M059J (cell line): ENCODE results near the gene C1orf50. TPM values are rescaled to one million over a fixed set of nuclear protein-coding genes. Genes with fewer than 3 reads are reported as not detected.
"Not testable (repeated sequence)": the region's sequence is repeated elsewhere in the genome, so short reads cannot be mapped to it uniquely, and the experiment has no call there.

Source experiments
- DNase-seq: peaks from one replicate; pipeline ENCODE4 v3.0.0-alpha.2; 2012; ENCODE audit warnings: low read depth
- total RNA-seq: library from RNA; depleted of rRNA; stranded (reverse); fragments of >200 nt; shearing (Covaris generic); gene quantifications from 2 replicates; pipeline ENCODE4 v1.2.3, GENCODE V29; 2014; rRNA removed

Gene C1orf50
- total RNA-seq: 8.5 and 9.6 TPM in 2 replicates

- peak; percentile 99 for DNase-seq
Measured at GRCh38 chr1:42766741-42767509, at the start of gene C1orf50, which contains the start of gene P3H1. TSS of gene C1orf50 (plus strand) at chr1:42767249. CDS start at chr1:42767312, 63 bp downstream. TSS of gene P3H1 (minus strand) at chr1:42767028. CDS start at chr1:42766971, 57 bp downstream.

DNA sequence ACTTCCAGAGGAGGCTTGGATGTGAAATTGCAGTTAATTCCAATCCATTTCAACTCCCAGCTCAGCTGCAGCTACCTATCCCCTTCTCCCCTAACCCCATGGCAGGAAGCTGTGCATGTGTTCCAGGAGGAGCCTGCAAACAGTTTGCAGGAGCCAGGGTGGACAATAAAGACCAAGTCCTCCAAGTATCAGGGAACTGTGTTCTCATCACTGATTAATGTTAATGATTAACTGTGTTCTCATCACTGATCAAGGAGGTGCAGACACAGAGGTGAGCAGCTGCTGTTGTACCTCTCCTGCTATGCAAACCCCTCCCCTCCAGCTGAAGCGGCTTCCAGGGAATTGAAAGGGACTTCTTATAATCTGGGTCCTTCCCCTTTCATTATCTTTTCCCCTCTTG, 46.2 kb upstream of the C1orf50 start:
- DNase-seq: no peak

DNA sequence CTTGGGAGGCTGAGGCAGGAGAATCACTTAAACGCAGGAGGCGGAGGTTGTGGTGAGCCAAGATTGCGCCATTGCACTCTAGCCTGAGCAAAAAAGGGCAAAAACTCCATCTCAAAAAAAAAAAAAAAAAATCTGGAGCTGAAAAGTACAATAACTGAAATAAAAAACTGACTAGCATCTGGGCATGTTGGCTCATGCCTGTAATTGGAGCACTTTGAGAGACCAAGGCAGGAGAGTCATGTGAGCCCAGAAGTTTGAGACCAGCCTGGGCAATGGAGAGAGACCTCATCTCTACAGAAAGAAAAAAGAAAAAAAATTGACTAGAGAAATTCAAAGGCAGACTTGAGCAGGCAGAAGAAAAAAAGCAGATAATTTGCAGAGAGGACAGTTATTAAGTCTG, 45.1 kb upstream of the C1orf50 start:
- DNase-seq: no peak

DNA sequence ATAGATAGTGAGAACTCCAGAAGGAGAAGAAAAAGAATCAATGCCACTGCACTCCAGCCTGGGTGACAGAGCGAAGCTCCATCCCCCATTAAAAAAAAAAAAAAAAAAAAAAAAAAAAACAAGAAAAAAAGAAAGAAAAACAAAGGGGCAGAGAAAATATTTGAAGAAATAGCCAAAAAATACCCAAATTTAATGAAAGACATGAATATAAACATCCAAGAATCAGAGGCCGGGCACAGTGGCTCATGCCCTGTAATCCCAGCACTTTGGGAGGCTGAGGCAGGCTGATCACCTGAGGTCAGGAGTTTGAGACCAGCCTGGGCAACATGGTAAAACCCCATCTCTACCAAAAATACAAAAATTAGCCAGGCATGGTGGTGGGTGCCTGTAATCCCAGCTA, 44.6 kb upstream of the C1orf50 start:
- DNase-seq: not testable (repeated sequence)

DNA sequence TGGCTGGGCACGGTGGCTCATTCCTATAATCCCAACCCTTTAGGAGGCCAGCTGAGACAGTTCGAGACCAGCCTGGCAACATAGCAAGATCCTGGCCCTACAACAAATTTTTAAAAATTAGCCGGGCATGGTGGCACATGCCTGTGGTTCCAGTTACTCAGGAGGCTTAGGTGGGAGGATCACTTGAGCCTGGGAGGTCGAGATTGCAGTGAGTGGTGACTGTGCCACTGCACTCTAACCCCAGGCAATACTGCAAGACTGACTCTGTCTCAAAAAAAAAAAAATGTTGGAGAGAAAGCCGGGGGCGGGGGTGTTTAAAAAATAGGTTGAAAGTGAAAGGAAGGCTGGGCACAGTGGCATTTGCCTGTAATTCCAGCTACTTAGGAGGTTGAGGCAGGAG, 43.5 kb upstream of the C1orf50 start:
- peak; percentile 54 for DNase-seq

DNA sequence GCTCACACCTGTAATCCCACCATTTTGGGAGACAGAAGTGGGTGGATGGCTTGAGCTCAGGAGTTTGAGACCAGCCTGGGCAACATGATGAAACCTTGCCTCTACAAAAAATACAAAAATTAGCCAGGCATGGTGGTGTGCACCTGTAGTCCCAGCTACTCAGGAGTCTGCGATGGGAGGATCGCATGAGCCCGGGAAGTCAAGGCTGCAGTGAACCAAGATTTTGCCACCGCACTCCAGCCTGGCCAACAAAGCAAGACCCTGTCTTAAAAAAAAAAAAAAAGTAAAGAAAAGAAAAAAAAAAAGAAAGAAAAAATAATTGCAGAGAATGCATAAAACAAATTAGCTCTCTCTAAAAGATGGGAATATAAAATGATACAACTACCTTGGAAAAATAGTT, 41.2 kb upstream of the C1orf50 start:
- not testable (repeated sequence) for DNase-seq

GRCh38 chr1:42730002-42730401, 37.0 kb upstream of the C1orf50 start:
- no peak for DNase-seq

DNA sequence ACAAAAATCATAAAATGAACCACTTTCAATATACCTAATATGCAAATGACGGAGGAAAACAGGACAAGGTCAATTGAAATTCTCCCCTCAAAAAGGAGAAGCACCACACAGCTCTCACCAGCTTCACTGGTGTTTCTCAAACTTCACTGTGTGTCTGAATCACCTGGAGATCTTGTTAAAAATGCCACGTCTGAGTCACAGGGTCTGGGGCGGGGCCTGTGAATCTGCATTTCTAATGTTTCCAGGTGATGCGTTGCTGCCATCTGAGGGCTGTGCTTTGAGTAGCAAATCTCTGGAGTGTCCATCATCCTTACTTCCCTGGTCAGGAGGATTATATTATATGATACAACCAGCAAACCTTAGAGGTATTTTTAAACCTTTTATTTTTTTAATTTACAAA, 36.1 kb upstream of the C1orf50 start:
- DNase-seq: peak; percentile 32

DNA sequence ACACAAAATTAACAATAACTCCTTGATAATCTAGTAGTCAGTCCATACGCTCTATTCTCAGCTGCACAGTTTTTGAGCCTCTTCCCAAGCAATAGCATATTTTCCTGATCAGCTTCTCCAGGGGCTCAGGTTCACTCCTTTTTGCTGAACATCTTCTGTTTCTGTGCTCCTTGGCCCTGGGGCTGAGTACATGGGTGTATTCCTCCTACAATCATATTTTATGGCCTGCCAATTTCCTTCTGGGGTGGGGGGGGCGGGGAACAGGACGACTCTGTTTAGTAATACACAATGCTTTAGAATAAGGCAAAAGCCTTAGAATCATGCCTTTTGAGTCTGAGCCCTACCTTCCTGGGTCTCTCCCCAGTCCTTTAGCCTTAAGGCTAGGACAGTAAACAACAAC, 35.5 kb upstream of the C1orf50 start:
- DNase-seq: no peak

DNA sequence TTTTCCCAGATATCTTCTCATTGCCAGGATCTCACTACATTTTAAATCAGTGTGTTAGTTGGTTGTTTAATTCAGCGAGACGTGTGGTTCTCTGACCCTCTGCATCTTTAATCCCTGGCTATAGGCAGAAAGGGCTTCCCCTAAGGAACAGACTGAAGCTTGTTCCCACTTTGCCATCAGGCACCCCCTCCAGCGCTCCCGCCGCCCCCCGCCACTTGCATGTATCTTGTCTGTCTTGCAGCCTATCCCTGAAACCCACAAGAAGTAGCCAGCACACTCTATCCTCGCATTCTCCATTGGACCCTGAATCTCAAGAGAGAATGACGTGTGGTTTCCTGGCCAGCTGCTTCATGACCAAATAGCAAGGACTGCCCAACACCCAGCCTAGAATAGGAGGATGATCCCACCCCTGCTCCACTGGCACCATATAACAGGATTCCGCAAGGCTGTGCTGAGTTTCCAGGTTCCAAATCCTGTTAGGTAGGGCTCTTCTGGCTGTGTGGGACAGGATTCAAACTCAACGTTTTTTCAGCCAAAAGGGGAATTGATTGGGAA, 34.8 kb upstream of the C1orf50 start:
- no peak for DNase-seq

DNA sequence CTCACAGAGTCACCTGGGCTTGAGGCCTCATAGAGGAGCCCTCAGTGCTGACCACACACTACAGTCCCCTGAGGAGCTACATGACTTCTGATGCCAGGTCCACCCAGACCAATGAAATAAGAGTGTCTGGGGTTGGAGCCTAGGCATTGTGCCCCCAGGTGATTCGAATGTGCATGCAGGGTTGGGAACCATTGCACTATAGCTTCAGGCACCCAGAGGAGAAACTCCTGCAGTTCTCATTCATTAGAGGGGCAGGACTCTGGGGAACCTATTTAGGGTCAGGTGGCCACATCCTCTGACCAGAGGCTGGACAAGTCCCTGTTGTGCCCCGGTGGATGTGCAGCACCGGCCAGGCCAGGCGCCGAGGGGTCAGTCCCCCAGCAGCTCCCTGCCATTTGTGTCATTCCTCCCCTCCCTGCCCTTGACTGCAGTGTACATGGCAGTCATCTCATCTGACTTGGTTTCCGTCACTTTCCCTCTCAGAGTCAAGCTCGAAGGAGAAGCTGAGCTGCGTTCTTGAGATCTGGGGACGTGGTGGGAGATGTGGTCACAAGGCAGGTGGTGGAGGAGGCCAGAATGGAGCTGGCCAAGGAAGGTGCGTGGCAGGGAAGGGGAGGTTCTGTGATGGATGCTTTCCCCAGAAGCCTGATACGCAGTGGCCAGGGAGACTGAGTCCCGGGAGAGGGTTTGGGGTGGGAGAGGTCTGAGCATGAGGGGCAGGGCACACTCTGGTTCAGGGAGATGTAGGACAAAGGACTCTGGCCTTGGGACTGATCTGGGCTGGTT, 33.4 kb upstream of the C1orf50 start:
- DNase-seq: no peak

DNA sequence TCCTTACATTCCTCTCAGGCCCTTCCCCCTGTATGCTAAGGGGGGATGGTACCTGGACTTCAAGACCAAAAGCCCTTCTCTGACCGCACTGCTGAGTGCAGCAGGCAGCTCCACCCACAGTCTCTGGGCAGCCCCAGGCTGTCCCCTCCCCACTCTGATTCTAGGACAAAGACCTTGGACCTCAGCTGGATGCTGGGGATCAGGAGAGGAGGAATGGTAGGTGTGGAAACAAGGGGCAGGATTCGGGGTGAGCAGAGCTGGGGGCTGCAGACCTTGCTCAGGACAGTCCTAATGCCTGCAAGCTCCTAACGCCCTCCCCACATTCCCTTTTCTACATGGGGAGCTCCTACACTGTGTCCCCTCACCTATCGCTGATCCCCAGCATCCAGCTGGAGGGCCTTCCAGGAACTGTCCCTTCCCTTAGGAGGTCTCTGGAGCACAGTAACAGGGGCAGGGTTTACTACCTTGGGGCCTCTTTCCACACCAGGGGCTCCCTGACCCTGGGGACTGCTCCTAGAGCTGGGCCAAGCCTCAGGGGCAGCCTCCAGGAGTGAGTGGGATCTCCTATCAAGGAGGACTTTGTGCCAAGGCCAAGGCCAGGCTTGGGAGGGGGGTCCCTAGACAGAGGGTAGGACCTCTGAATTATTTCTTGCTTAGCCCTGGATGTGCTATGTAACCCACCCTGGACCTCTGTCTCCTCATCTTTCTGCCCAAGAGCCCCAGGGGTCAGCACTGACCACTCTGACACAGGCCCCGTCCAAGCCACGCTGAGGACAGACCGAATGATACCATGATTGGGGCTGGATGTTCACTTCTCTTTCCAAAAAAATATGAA, 32.6 kb upstream of the C1orf50 start:
- no peak for DNase-seq

DNA sequence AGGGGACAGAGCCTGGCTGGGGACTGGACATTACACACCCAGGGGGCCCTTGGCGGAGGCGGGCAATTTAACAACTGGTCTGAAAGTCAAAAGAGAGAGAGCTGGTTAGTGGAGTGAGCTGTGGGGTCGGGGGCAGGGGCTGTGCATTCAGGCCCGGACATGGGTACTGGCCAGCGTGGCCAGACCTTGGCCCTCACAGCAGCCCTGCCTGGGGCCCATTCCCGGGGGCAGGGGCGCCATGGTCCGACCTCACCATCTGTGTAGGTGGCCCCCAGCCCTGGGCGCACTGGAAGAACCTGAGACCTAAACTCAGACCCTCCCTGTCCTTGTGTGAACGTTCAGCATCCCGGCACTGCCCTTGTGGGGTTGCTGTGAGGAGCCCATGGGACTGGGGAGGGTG, 32.0 kb upstream of the C1orf50 start:
- no peak for DNase-seq

- DNase-seq: no peak
Measured at GRCh38 chr1:42735477-42736105, 31.5 kb upstream of the C1orf50 start.

DNA sequence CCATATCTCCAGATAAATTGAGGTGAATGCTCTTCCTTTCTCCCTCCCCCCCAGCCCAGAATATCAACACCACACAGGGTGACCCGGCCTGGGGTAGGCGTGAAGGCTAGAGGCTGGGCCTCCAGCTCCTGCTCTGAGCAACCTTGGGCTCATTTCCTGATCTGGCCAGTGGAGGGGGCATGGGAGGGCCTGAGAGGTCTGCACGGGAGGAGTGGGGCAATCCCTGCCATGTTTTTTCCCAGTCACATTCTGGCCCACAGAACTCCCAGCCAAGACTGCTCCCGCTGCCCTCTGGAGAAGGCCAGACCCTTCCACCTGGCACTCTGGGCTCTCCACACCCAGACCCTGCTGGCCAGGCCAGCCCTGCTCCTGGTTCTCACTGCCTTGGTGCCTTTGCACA, 30.9 kb upstream of the C1orf50 start:
- peak; percentile 26 for DNase-seq

- no peak for DNase-seq
Measured at GRCh38 chr1:42736571-42737200, 30.4 kb upstream of the C1orf50 start.

GRCh38 chr1:42737257-42737656, 29.8 kb upstream of the C1orf50 start:
- no peak for DNase-seq

DNA sequence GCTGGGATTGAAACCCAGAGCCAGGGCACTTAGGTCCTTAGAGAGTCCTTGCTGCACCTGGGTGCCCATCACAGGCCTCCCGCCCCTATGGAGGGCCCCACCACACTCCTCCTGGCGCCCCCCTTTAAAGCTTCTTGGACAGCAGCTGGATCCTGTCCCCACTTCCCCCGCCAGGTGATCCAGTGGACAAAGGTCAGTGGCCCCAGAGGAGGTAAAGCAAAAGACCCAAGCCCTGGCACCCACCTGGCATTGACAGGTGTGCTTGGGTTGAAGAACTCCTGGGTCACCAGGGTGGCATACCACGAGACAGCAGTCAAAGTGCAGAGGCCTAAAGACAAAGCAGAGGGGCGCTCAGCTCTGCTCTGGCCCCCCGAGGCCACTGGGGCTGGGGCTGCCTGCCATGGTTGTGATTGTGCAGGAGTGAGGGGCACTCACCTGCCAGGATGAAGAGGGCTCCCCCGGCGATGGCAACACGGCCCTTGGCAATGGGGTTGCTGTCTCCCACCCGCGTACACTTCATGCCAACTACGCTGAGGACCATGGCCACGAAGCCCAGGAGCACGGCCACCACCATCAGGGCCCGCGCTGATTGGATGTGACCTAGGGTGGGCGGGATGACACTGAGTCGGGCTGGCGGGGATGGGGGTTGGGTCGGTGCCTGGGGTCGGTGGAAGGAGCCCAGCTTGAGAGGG, 28.9 kb upstream of the C1orf50 start:
- DNase-seq: no peak

DNA sequence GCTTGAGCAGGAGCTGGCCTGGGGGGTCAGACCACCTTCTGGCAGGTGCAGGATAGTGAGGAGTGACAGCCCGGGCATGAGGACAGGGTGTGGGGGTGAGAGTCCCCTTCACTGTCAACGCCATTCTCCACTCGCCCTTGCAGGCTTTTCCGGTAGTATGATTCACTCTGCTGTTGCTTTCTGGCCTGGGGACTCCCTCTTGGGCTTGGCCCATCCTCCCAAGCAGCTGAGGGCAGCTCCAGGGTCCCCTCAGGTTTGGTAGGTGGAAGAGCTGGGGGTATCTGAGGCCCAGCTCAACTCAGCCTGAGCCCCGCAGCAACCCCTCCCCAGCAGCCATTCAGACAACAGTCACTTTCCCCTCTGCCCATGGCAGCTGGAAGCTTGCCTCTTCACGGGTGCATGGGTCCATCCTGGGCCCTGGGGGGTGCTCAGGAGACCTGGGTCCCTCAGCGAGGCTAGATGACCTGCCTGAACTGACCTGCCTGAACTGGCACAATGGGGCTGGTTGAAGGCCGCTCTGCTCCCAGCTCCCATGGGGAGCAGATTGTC, 28.3 kb upstream of the C1orf50 start:
- DNase-seq: no peak
